RWPE1 (cell line): ENCODE results near the gene N4BP3.
"Not testable (repeated sequence)": the region's sequence is repeated elsewhere in the genome, so short reads cannot be mapped to it uniquely, and the experiment has no call there.

ENCODE experiments used
- CTCF ChIA-PET: fragments of 350-600 bp; sonication (Branson Sonifier 250); formaldehyde crosslinking; extraction: SDS; loops from one replicate; lab custom pipeline; 2021; lab: Yijun Ruan, JAX
- POLR2A ChIA-PET: fragments of 400-600 bp; formaldehyde crosslinking; extraction: SDS; loops from one replicate; lab custom pipeline; 2020; ENCODE audit warnings: antibody characterized with exemption; ENCODE audit not compliant: low non-redundant PET; lab: Yijun Ruan, JAX
- DNase-seq: peaks from one replicate; pipeline ENCODE4 v3.0.0; 2012; ENCODE audit warnings: low spot score
- H3K27ac ChIP-seq: fragments of 450-650 bp; 2 replicates; pipeline ENCODE4 v1.5.1; 2017
- CTCF ChIP-seq: fragments of 450-650 bp; conservative IDR thresholded peaks from 2 replicates; pipeline ENCODE4 v1.5.1; 2017; ENCODE audit warnings: low read depth, mild to moderate bottlenecking

The N4BP3 gene

GRCh38 chr5:178123094-178123965, 10.0 kb downstream of the N4BP3 start:
- no peak for TF ChIP-seq CTCF
- peak overlapping the region; percentile 30 for H3K27ac ChIP-seq
- DNase-seq, result peak; percentile 46
- POLR2A ChIA-PET, result interaction anchor here (0.5 to 1.9 kb wide), 3 partner anchors 42 to 698 kb away, joined by 3 to 5 read pairs (median 3); no protein-coding TSS in a partner anchor
- CTCF ChIA-PET, result interaction anchor here (0.5 to 5.8 kb wide), 5 partner anchors 10 to 686 kb away, joined by 3 to 50 read pairs (median 3); no protein-coding TSS in a partner anchor

GRCh38 chr5:178123966-178124925, 10.9 kb downstream of the N4BP3 start:
- CTCF ChIA-PET, result interaction anchor here (0.5 to 5.8 kb wide), 3 partner anchors 19 to 687 kb away, joined by 3 to 50 read pairs (median 4); no protein-coding TSS in a partner anchor
- POLR2A ChIA-PET, result interaction anchor here (0.5 to 1.9 kb wide), 6 partner anchors 10 to 699 kb away, joined by 3 to 13 read pairs (median 3); partner anchors contain the start of genes HNRNPAB and N4BP3
- H3K27ac ChIP-seq, result peak overlapping the region; percentile 30; the same call in 1 of the 2 replicates
- no peak for TF ChIP-seq CTCF
- DNase-seq, result peak; percentile 72

GRCh38 chr5:178125253-178125906, 12.0 kb downstream of the N4BP3 start:
- no peak for TF ChIP-seq CTCF
- CTCF ChIA-PET, result no interaction called here
- POLR2A ChIA-PET, result interaction anchor here (0.6 to 1.9 kb wide), 2 partner anchors 19 to 47 kb away, joined by 5 read pairs; no protein-coding TSS in a partner anchor
- DNase-seq, result no peak
- no peak overlapping the region for H3K27ac ChIP-seq

GRCh38 chr5:178126556-178126955, 13.2 kb downstream of the N4BP3 start:
- no peak for TF ChIP-seq CTCF
- no peak overlapping the region for H3K27ac ChIP-seq
- POLR2A ChIA-PET, result no interaction called here
- CTCF ChIA-PET, result interaction anchor here (0.7 kb wide), 1 partner anchor 19 kb away, joined by 3 read pairs; no protein-coding TSS in a partner anchor
- DNase-seq, result no peak

GRCh38 chr5:178127300-178128009, 14.1 kb downstream of the N4BP3 start:
- CTCF ChIA-PET, result not testable (repeated sequence)

GRCh38 chr5:178129296-178129695, 16.0 kb downstream of the N4BP3 start:
- H3K27ac ChIP-seq, result peak overlapping the region; percentile 92

More at GRCh38 chr5:178127300-178128009, 14.1 kb downstream of the N4BP3 start:
- POLR2A ChIA-PET, DNase-seq: not testable (repeated sequence)
- H3K27ac ChIP-seq, result peak overlapping the region; percentile 28; the same call in 1 of the 2 replicates

GRCh38 chr5:178130234-178130575, 16.9 kb downstream of the N4BP3 start:
- peak overlapping the region; percentile 92 for H3K27ac ChIP-seq
- POLR2A ChIA-PET, result interaction anchor here (0.6 kb wide), 1 partner anchor 20 kb away, joined by 3 read pairs; no protein-coding TSS in a partner anchor
- DNase-seq, result not testable (repeated sequence)
- CTCF ChIA-PET, result interaction anchor here (0.6 to 0.8 kb wide), 2 partner anchors 24 to 139 kb away, joined by 3 to 6 read pairs; partner anchors contain the start of gene NHP2

More at GRCh38 chr5:178129296-178129695, 16.0 kb downstream of the N4BP3 start:
- DNase-seq, result no peak
- ChIA-PET POLR2A (interaction anchor here (0.7 to 0.9 kb wide), 2 partner anchors 11 to 17 kb away, joined by 3 to 6 read pairs; no protein-coding TSS in a partner anchor), CTCF (interaction anchor here (0.6 to 0.7 kb wide), 2 partner anchors 51 to 73 kb away, joined by 3 read pairs; no protein-coding TSS in a partner anchor)
- TF ChIP-seq CTCF, result no peak
